ENCODE results near the gene PELI2.

- TF ChIP-seq POLR2A (IDR thresholded peaks at IDR 0.05) (no peak), CTCF (IDR thresholded peaks at IDR 0.05) (no peak)
Observed at GRCh38 chr14:56161658-56162057, 43.4 kb downstream of the PELI2 start.

Data from prostate gland (tissue), 2 donors.